ENCODE data around the gene OR13C9.

DNA sequence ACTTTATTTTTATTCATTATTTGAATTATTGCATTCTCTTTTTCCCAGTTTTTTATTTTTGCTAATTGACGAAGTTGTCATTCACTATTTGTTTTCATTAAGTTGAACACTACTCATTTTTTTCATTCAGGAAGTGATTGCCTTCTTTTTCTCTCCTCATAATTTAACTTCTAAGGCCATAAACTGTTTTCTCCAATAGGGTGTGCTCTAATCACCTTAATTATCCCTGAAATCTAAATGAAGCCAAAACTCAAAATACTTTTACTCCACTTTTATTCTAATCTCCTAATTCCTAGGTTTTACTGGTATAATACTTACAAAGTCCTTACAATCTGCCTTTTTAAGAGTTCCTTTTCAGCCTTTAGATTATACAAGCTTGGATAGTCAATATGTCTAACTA is 9.7 kb downstream of the OR13C9 start:
- TF ChIP-seq, protein P1, sequence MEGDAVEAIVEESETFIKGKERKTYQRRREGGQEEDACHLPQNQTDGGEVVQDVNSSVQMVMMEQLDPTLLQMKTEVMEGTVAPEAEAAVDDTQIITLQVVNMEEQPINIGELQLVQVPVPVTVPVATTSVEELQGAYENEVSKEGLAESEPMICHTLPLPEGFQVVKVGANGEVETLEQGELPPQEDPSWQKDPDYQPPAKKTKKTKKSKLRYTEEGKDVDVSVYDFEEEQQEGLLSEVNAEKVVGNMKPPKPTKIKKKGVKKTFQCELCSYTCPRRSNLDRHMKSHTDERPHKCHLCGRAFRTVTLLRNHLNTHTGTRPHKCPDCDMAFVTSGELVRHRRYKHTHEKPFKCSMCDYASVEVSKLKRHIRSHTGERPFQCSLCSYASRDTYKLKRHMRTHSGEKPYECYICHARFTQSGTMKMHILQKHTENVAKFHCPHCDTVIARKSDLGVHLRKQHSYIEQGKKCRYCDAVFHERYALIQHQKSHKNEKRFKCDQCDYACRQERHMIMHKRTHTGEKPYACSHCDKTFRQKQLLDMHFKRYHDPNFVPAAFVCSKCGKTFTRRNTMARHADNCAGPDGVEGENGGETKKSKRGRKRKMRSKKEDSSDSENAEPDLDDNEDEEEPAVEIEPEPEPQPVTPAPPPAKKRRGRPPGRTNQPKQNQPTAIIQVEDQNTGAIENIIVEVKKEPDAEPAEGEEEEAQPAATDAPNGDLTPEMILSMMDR (IDR thresholded peaks at IDR 0.05) = no peak
- TF ChIP-seq POLR2AphosphoS5 (IDR thresholded peaks at IDR 0.05) = no peak
